Measurements from ENCODE around the gene NME1.

GRCh38 chr17:51166987-51167931 is 13.9 kb downstream of the NME1 start:
- TF ChIP-seq EZH2 (IDR thresholded peaks at IDR 0.05) (no peak), POLR2AphosphoS5 (IDR thresholded peaks at IDR 0.05; ENCODE audit: borderline replicate concordance, low read depth, low read length) (no peak), FOXP2 (optimal IDR thresholded peaks at IDR 0.05; ENCODE audit: control extremely low read depth, extremely low read length, insufficient read depth) (no peak)
